D721Med (cell line): ENCODE data around the gene SCN4B.

Experiments
- DNase-seq: peaks from one replicate; pipeline ENCODE4 v3.0.0; 2011; ENCODE audit warnings: low spot score; ENCODE audit not compliant: insufficient read length
- FAIRE-seq: peaks from 2 replicates; lab custom pipeline; 2011; peaks lifted over from hg19 to GRCh38; lab: Jason Lieb, UNC
- CTCF ChIP-seq: IDR thresholded peaks from 2 replicates; pipeline ENCODE4 v1.5.1; 2012; ENCODE audit warnings: mild to moderate bottlenecking, control low read depth; ENCODE audit not compliant: insufficient read depth; ENCODE audit errors: missing control alignments

SCN4B gene

GRCh38 chr11:118128310-118128709, 24.3 kb downstream of the SCN4B start:
- DNase-seq: no peak
- no peak for TF ChIP-seq CTCF
- FAIRE-seq: no peak

GRCh38 chr11:118126082-118126838, 26.4 kb downstream of the SCN4B start:
- no peak for DNase-seq
- no peak for TF ChIP-seq CTCF
- no peak for FAIRE-seq

- TF ChIP-seq CTCF: no peak
- FAIRE-seq (no peak), DNase-seq (no peak)
Observed at GRCh38 chr11:118124929-118125535, 27.6 kb downstream of the SCN4B start.

- no peak for FAIRE-seq
- TF ChIP-seq CTCF: no peak
- DNase-seq: no peak
Observed at GRCh38 chr11:118120793-118121192, 31.8 kb downstream of the SCN4B start.

GRCh38 chr11:118117790-118118601, 34.6 kb downstream of the SCN4B start:
- no peak for DNase-seq
- no peak for FAIRE-seq
- no peak for TF ChIP-seq CTCF

- no peak for TF ChIP-seq CTCF
- DNase-seq: no peak
- no peak for FAIRE-seq
Observed at GRCh38 chr11:118115048-118115447, 37.6 kb downstream of the SCN4B start.
